HepG2 (cell line): ENCODE results near the gene OR52H1. TPM values are rescaled to one million over a fixed set of nuclear protein-coding genes. Genes with fewer than 3 reads are reported as not detected.

Experiments
- ATAC-seq: fragments of 200-7000 bp; cut with Tn5 transposase; 3 replicates; pipeline ENCODE4 v1.9.1; 2020; ENCODE audit warnings: mild to moderate bottlenecking, moderate library complexity
- BruUV-seq: library from RNA; stranded (reverse); fragments of 400-500 nt; replicated peaks from 2 replicates; lab custom pipeline; 2021; lab: Mats Ljungman, UMichigan
- CTCF ChIA-PET: fragments of 300-600 bp; formaldehyde crosslinking; extraction: SDS; loops from one replicate; lab custom pipeline; 2021; ENCODE audit warnings: low total read pairs, inconsistent platforms, low intra/inter-chr PET ratio; lab: Yijun Ruan, JAX
- POLR2A ChIA-PET: fragments of 350-600 bp; sonication (Branson Sonifier 250); formaldehyde crosslinking; loops from one replicate; lab custom pipeline; 2020; ENCODE audit warnings: antibody characterized with exemption, inconsistent platforms; lab: Yijun Ruan, JAX
- DNase-seq: peaks from one replicate; pipeline ENCODE4 v3.0.0-alpha.2; 2015; ENCODE audit warnings: low spot score
- FAIRE-seq: peaks from 3 replicates; lab custom pipeline; 2011; peaks lifted over from hg19 to GRCh38; lab: Jason Lieb, UNC
- H2AFZ ChIP-seq: one replicate; pipeline ENCODE4 v1.6.1; 2011; ENCODE audit warnings: low read length, inconsistent platforms
- H3K27ac ChIP-seq: fragments of 300-600 bp; 3 replicates; pipeline ENCODE4 v1.8.0; 2011; ENCODE audit warnings: mixed run types, mild to moderate bottlenecking, mixed read lengths, low read length, inconsistent platforms; ENCODE audit not compliant: insufficient read depth; ENCODE audit errors: extremely low read length
- H3K27me3 ChIP-seq, 2 experiments: fragments of 200-600 bp in 1 of 2; 2 replicates in 1 of 2; 3 replicates in 1 of 2; pipeline versions ENCODE4 v1.6.0 to v1.8.0; 2011; ENCODE audit warnings: low read length in 2 of 2, mild to moderate bottlenecking in 2 of 2, moderate library complexity in 2 of 2, inconsistent platforms in 1 of 2; ENCODE audit not compliant: insufficient read depth in 2 of 2, control insufficient read depth in 1 of 2
- H3K36me3 ChIP-seq, 2 experiments: fragments of 200-600 bp in 1 of 2; replicated peaks in 1 of 2; 2 replicates in 1 of 2; 3 replicates in 1 of 2; pipeline versions ENCODE4 v1.5.1 to v1.8.0; 2011; ENCODE audit warnings: low read length in 2 of 2, inconsistent platforms in 1 of 2; ENCODE audit not compliant: insufficient read depth in 2 of 2, control insufficient read depth in 1 of 2
- H3K4me1 ChIP-seq: 2 replicates; pipeline ENCODE4 v1.5.1; 2012; ENCODE audit warnings: low read length, inconsistent platforms; ENCODE audit not compliant: insufficient read depth
- H3K4me2 ChIP-seq: 2 replicates; pipeline ENCODE4 v1.6.0; 2011; ENCODE audit warnings: low read depth, low read length, inconsistent platforms
- H3K4me3 ChIP-seq, 3 experiments: fragments of 200-600 bp in 1 of 3; sonication (generic), shearing (Covaris generic) in 1 of 3; replicated peaks in 1 of 3; 2 replicates each; pipeline ENCODE4 v1.5.1; 2011 to 2016; ENCODE audit warnings: low read length in 3 of 3, inconsistent platforms in 2 of 3, low read depth in 2 of 3, mild to moderate bottlenecking in 2 of 3, control low read depth in 1 of 3, mixed read lengths in 1 of 3; ENCODE audit not compliant: insufficient read depth in 1 of 3
- H3K79me2 ChIP-seq: one replicate; pipeline ENCODE4 v1.6.1; 2011; ENCODE audit warnings: low read length, inconsistent platforms; ENCODE audit not compliant: insufficient read depth
- H3K9ac ChIP-seq: 2 replicates; pipeline ENCODE4 v1.6.0; 2011; ENCODE audit warnings: mild to moderate bottlenecking, low read depth, low read length, inconsistent platforms; ENCODE audit not compliant: insufficient read depth
- H3K9me3 ChIP-seq: 2 replicates; pipeline ENCODE4 v1.5.1; 2012; ENCODE audit warnings: mild to moderate bottlenecking, low read length
- H4K20me1 ChIP-seq: 2 replicates; pipeline ENCODE4 v1.6.0; 2011; ENCODE audit warnings: inconsistent platforms, mild to moderate bottlenecking, low read length, moderate library complexity; ENCODE audit not compliant: insufficient read depth
- AGO1 ChIP-seq: fragments of 200-400 bp; formaldehyde crosslinking; IDR thresholded peaks from 2 replicates; pipeline ENCODE4 v1.6.1; 2017; ENCODE audit warnings: mild to moderate bottlenecking, low read depth, low read length, moderate library complexity; ENCODE audit not compliant: poor library complexity, severe bottlenecking
- AGO2 ChIP-seq: fragments of 200-400 bp; formaldehyde crosslinking; optimal IDR thresholded peaks from 2 replicates; pipeline ENCODE3; 2017; ENCODE audit warnings: mild to moderate bottlenecking, low read depth, low read length, moderate library complexity
- ARNT ChIP-seq: fragments of 450-650 bp; IDR thresholded peaks from 2 replicates; pipeline ENCODE4 v1.6.1; 2017
- MED8 ChIP-seq: sonication (generic); formaldehyde crosslinking; IDR thresholded peaks from 2 replicates; pipeline ENCODE4 v1.8.1; 2023; ENCODE audit warnings: mild to moderate bottlenecking, missing genetic modification reagents; ENCODE audit not compliant: insufficient replicate concordance
- NR2F1 ChIP-seq, 2 experiments: fragments of 450-650 bp in 1 of 2; formaldehyde crosslinking in 1 of 2; IDR thresholded peaks; 2 replicates each; pipeline versions ENCODE4 v1.5.0 to v1.6.1; 2016 to 2020; ENCODE audit warnings: mild to moderate bottlenecking in 1 of 2, missing compliant biosample characterization in 1 of 2, missing genetic modification reagents in 1 of 2, moderate library complexity in 1 of 2
- PPARG ChIP-seq: conservative IDR thresholded peaks from 2 replicates; pipeline ENCODE4 v1.6.1; 2016; ENCODE audit warnings: missing biosample characterization, missing genetic modification reagents
- SMAD1 ChIP-seq: sonication (generic); formaldehyde crosslinking; IDR thresholded peaks from 2 replicates; pipeline ENCODE4 v1.4.0; 2020; ENCODE audit warnings: missing genetic modification reagents, low read depth, mild to moderate bottlenecking, borderline replicate concordance
- TAF15 ChIP-seq: fragments of 200-400 bp; formaldehyde crosslinking; IDR thresholded peaks from one replicate; pipeline ENCODE4 v1.6.1; 2018; ENCODE audit warnings: mild to moderate bottlenecking, low read depth, low read length; ENCODE audit not compliant: poor library complexity, severe bottlenecking
- TSC22D2 ChIP-seq: sonication (generic); formaldehyde crosslinking; IDR thresholded peaks from 2 replicates; pipeline ENCODE4 v1.5.1; 2020; ENCODE audit warnings: missing genetic modification reagents, mild to moderate bottlenecking, borderline replicate concordance
- ZNF124 ChIP-seq: sonication (generic); formaldehyde crosslinking; IDR thresholded peaks from 2 replicates; pipeline ENCODE4 v1.4.0; 2020; ENCODE audit warnings: missing genetic modification reagents
- ZNF354B ChIP-seq: sonication (generic); formaldehyde crosslinking; IDR thresholded peaks from 2 replicates; pipeline ENCODE4 v1.8.0; 2022; ENCODE audit warnings: mild to moderate bottlenecking, missing genetic modification reagents
- ZNF382 ChIP-seq: sonication (generic); formaldehyde crosslinking; IDR thresholded peaks from 2 replicates; pipeline ENCODE4 v1.5.0; 2020; ENCODE audit warnings: missing genetic modification reagents, mild to moderate bottlenecking, borderline replicate concordance
- ZNF546 ChIP-seq: sonication (generic); formaldehyde crosslinking; conservative IDR thresholded peaks from 2 replicates; pipeline ENCODE4 v1.8.1; 2023; ENCODE audit warnings: mild to moderate bottlenecking, missing genetic modification reagents
- ZNF607 ChIP-seq: sonication (generic); formaldehyde crosslinking; IDR thresholded peaks from 2 replicates; pipeline ENCODE4 v1.5.1; 2020; ENCODE audit warnings: missing genetic modification reagents, mild to moderate bottlenecking, borderline replicate concordance
- ZNF766 ChIP-seq: sonication (generic); formaldehyde crosslinking; IDR thresholded peaks from 2 replicates; pipeline ENCODE4 v1.5.0; 2020; ENCODE audit warnings: missing genetic modification reagents, borderline replicate concordance
- WGBS: methylation state at CpG from one replicate; pipeline ENCODE4 v1.1.6; 2017; ENCODE audit warnings: low lambda C conversion rate; 5-methylcytosine and 5-hydroxymethylcytosine counted together
- in situ Hi-C: cut with HindIII; loops from 2 replicates; pipeline ENCODE4 v1.10.0; 2017; ENCODE audit warnings: low pct_unique_long_range_greater_than_20kb; ENCODE audit not compliant: extremely low pct_ligation_motif_present
- intact Hi-C: fragments of 100-400 bp; cut with micrococcal nuclease; formaldehyde crosslinking; loops from one replicate; pipeline ENCODE4 v1.10.0; 2022; ENCODE audit not compliant: unreplicated experiment
- polyA plus RNA-seq, 8 experiments: library from polyadenylated mRNA; depleted of rRNA in 3 of 8; stranded (reverse) in 7 of 8; unstranded in 1 of 8; fragments of >200 nt; fragmentation: Illumina TruSeq in 4 of 8; extraction: Trizol in 4 of 8; gene quantifications; 2 replicates each; pipeline versions ENCODE4 v1.2.1 to v1.2.3, GENCODE V29; 2011 to 2016; ENCODE audit warnings: low read depth in 4 of 8, missing spikeins in 1 of 8, mixed read lengths in 1 of 8; ENCODE audit not compliant: insufficient read depth in 1 of 8
- total RNA-seq, 5 experiments: library from RNA; depleted of rRNA; stranded (reverse); fragments of >200 nt; fragmentation: Illumina TruSeq; extraction: Trizol; gene quantifications; 2 replicates each; pipeline ENCODE4 v1.2.3, GENCODE V29; 2016; ENCODE audit warnings: low read depth in 1 of 5
- TF ChIP-seq, protein P1 (sequence below): sonication (generic); formaldehyde crosslinking; IDR thresholded peaks from 2 replicates; pipeline ENCODE4 v1.5.1; 2020; ENCODE audit warnings: mild to moderate bottlenecking, missing genetic modification reagents, borderline replicate concordance
- TF ChIP-seq, protein P2 (sequence below): sonication (generic); formaldehyde crosslinking; IDR thresholded peaks from 2 replicates; pipeline ENCODE4 v1.8.0; 2023; ENCODE audit warnings: mild to moderate bottlenecking, missing genetic modification reagents
- TF ChIP-seq, protein P3 (sequence below): sonication (generic); formaldehyde crosslinking; IDR thresholded peaks from 2 replicates; pipeline ENCODE4 v1.8.1; 2023; ENCODE audit warnings: mild to moderate bottlenecking, inconsistent platforms, moderate library complexity, missing genetic modification reagents, borderline replicate concordance
- TF ChIP-seq, protein P4 (sequence below): IDR thresholded peaks from 2 replicates; pipeline ENCODE4 v1.6.1; 2016

Gene OR52H1
- total and polyA plus RNA-seq, 2 of the 13 experiments (the other 11 are each of a cell fraction or from before 2014, with no cell fraction given): not detected

DNA sequence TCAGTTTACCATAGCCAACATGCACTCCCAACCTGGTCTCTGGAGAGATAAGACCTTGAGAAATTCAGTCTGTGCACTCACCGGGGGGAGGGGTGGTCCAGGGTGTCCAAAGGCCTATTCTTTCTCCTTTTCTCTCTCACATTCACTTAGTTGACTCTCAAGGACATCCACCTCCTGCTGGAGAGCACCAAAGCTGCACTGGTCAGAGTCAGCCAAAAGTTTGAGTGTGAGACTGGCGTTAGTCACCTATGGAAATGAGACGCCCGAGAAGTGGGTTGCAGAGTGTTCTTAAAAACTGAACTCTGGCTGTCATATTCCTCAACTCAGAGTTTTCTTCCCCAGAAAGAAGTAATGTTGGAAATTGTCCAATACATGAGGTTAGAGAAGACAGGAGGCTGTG lies 26.8 kb downstream of the OR52H1 start (continued):
- TF ChIP-seq, protein P1, sequence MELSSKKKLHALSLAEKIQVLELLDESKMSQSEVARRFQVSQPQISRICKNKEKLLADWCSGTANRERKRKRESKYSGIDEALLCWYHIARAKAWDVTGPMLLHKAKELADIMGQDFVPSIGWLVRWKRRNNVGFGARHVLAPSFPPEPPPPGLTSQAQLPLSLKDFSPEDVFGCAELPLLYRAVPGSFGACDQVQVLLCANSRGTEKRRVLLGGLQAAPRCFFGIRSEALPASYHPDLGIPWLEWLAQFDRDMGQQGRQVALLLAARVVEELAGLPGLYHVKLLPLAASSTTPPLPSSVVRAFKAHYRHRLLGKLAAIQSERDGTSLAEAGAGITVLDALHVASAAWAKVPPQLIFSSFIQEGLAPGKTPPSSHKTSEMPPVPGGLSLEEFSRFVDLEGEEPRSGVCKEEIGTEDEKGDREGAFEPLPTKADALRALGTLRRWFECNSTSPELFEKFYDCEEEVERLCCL (CRISPR knock-in tag): no peak
- TF ChIP-seq, protein P2, sequence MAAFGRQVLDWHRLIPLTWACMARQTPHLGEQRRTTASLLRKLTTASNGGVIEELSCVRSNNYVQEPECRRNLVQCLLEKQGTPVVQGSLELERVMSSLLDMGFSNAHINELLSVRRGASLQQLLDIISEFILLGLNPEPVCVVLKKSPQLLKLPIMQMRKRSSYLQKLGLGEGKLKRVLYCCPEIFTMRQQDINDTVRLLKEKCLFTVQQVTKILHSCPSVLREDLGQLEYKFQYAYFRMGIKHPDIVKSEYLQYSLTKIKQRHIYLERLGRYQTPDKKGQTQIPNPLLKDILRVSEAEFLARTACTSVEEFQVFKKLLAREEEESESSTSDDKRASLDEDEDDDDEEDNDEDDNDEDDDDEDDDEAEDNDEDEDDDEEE (CRISPR knock-in tag): no peak
- TF ChIP-seq, protein P3, sequence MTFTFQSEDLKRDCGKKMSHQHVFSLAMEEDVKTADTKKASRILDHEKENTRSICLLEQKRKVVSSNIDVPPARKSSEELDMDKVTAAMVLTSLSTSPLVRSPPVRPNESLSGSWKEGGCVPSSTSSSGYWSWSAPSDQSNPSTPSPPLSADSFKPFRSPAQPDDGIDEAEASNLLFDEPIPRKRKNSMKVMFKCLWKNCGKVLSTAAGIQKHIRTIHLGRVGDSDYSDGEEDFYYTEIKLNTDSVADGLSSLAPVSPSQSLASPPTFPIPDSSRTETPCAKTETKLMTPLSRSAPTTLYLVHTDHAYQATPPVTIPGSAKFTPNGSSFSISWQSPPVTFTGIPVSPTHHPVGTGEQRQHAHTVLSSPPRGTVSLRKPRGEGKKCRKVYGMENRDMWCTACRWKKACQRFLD: no peak
- no peak for TF ChIP-seq ARNT

DNA sequence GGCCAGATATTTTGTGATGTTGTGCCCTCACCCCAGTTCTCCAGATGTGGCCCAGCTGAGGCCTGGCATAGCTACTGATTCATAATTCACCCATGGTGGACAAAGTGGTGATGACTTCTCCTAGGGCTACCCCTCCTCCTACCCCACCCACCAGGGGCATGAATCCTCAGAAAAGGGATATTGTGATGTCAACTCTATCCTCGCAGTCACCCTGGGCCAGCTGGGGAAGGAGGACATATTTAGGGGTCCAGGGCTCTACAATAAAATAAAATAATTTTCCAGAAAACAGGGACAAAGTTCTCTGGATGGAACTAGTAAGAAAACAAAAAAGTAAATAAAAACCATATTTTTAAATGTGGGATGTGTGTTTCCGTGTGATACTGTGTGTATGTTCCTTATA lies 31.7 kb downstream of the OR52H1 start, which contains the start of gene UBQLNL:
Gene UBQLNL (minus strand): TSS at position 101 of the 400 bp plus-strand sequence. CDS start 258 bp downstream, outside the sequence.
- CTCF ChIA-PET: no interaction called here
- in situ Hi-C loops (no loop called here), intact Hi-C loops (no loop called here)
- POLR2A ChIA-PET: no interaction called here
- BruUV-seq: no TSS peak
- Histone ChIP-seq H4K20me1 (no peaks in the 10 kb centered on the region), H3K27me3 (no peaks in the 10 kb centered on the region; a peak in 1 of 5 replicates), H3K4me3 (no peak within 1 kb of the TSS), H3K79me2 (no peaks in the 10 kb centered on the region), H3K4me1 (no peaks in the 10 kb centered on the region), H3K36me3 (no peaks in the 10 kb centered on the region), H3K9me3 (no peaks in the 10 kb centered on the region), H3K27ac (no peak within 1 kb of the TSS), H2AFZ (no peak within 1 kb of the TSS), H3K4me2 (no peak within 1 kb of the TSS), H3K9ac (no peak within 1 kb of the TSS)
- no peak for ATAC-seq
- no peak for DNase-seq
- FAIRE-seq: no peak
- 2% methylated on average over 2 of the region's 2 CpGs for WGBS
- TF ChIP-seq NR2F1 (CRISPR knock-in tag; IDR thresholded peaks at IDR 0.05) (no peak), ZNF354B (no peak), TSC22D2 (CRISPR knock-in tag) (no peak), ZNF124 (CRISPR knock-in tag) (no peak), AGO2 (no peak), ZNF766 (CRISPR knock-in tag) (no peak), ZNF546 (CRISPR knock-in tag) (no peak), ZNF382 (no peak), ZNF607 (CRISPR knock-in tag) (no peak), AGO1 (no peak), SMAD1 (no peak), TAF15 (no peak), PPARG (CRISPR knock-in tag) (no peak), MED8 (no peak)
- TF ChIP-seq, protein P4, sequence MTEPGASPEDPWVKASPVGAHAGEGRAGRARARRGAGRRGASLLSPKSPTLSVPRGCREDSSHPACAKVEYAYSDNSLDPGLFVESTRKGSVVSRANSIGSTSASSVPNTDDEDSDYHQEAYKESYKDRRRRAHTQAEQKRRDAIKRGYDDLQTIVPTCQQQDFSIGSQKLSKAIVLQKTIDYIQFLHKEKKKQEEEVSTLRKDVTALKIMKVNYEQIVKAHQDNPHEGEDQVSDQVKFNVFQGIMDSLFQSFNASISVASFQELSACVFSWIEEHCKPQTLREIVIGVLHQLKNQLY (CRISPR knock-in tag): no peak
- TF ChIP-seq, protein P2 (CRISPR knock-in tag): no peak
